K562 (cell line): Measurements from ENCODE around the gene FOSL1. TPM values are rescaled to one million over a fixed set of nuclear protein-coding genes. Genes with fewer than 3 reads are reported as not detected.

Source experiments
- DPF2 ChIP-seq: fragments of 450-650 bp; IDR thresholded peaks from 2 replicates; pipeline ENCODE4 v1.6.1; 2016
- HDGF ChIP-seq: fragments of 450-650 bp; IDR thresholded peaks from 2 replicates; pipeline ENCODE4 v1.6.1; 2016
- HNRNPK ChIP-seq: fragments of 200-400 bp; formaldehyde crosslinking; IDR thresholded peaks from one replicate; pipeline ENCODE4 v1.6.1; 2018; ENCODE audit warnings: mild to moderate bottlenecking, low read depth, low read length; ENCODE audit not compliant: poor library complexity, severe bottlenecking
- NCOR1 ChIP-seq: fragments of 450-650 bp; IDR thresholded peaks from 2 replicates; pipeline ENCODE4 v1.6.1; 2016; ENCODE audit warnings: mild to moderate bottlenecking, moderate library complexity
- PCBP1 ChIP-seq: fragments of 200-400 bp; formaldehyde crosslinking; IDR thresholded peaks from 2 replicates; pipeline ENCODE4 v1.6.1; 2018; ENCODE audit warnings: mild to moderate bottlenecking, low read depth, low read length; ENCODE audit not compliant: poor library complexity, severe bottlenecking
- PHF21A ChIP-seq: fragments of 450-650 bp; IDR thresholded peaks from 2 replicates; pipeline ENCODE4 v1.6.1; 2017; ENCODE audit warnings: low read depth, borderline replicate concordance
- RBFOX2 ChIP-seq: fragments of 200-400 bp; formaldehyde crosslinking; IDR thresholded peaks from 2 replicates; pipeline ENCODE4 v1.6.1; 2017; ENCODE audit warnings: low read depth, mild to moderate bottlenecking, low read length, moderate library complexity
- SMARCE1 ChIP-seq: fragments of 450-650 bp; IDR thresholded peaks from 2 replicates; pipeline ENCODE4 v1.7.1; 2016; ENCODE audit warnings: mild to moderate bottlenecking
- SRSF7 ChIP-seq: fragments of 200-400 bp; formaldehyde crosslinking; optimal IDR thresholded peaks from 2 replicates; pipeline ENCODE3; 2017; ENCODE audit warnings: mild to moderate bottlenecking, low read depth, low read length
- ZNF121 ChIP-seq: sonication (generic); formaldehyde crosslinking; conservative IDR thresholded peaks from 2 replicates; pipeline ENCODE4 v1.8.0; 2022; ENCODE audit warnings: missing genetic modification reagents
- ZSCAN29 ChIP-seq: fragments of 450-650 bp; IDR thresholded peaks from 2 replicates; pipeline ENCODE4 v1.6.1; 2017
- polyA plus RNA-seq, 8 experiments: library from polyadenylated mRNA; depleted of rRNA in 4 of 8; stranded (reverse) in 5 of 8; unstranded in 3 of 8; fragments of >200 nt; fragmentation: Nextera tagmentation in 2 of 8; fragmentation: Illumina TruSeq in 1 of 8; extraction: Ambion mirVana in 2 of 8; extraction: Trizol in 1 of 8; gene quantifications; 2 replicates each; pipeline versions ENCODE4 v1.2.1 to v1.2.3, GENCODE V29; 2011 to 2014; ENCODE audit warnings: inconsistent platforms in 1 of 8, missing spikeins in 1 of 8
- total RNA-seq, 7 experiments: library from RNA; depleted of rRNA in 6 of 7; stranded (reverse); fragments of >200 nt in 6 of 7; fragmentation: Illumina TruSeq in 2 of 7; extraction: Trizol in 2 of 7; gene quantifications; 2 replicates each; pipeline versions ENCODE4 v1.2.1 to v1.2.3, GENCODE V29; 2011 to 2021; ENCODE audit warnings: low replicate concordance in 1 of 7
- TF ChIP-seq, protein P1 (sequence below): fragments of 450-650 bp; IDR thresholded peaks from 2 replicates; pipeline ENCODE4 v1.6.1; 2014; ENCODE audit warnings: low read depth, mild to moderate bottlenecking, moderate library complexity, borderline replicate concordance
- TF ChIP-seq, protein P2 (sequence below): fragments of 200-800 bp; sonication (Bioruptor generic); IDR thresholded peaks from 2 replicates; pipeline ENCODE4 v1.6.1; 2017; ENCODE audit warnings: missing genetic modification characterization, missing compliant biosample characterization
- TF ChIP-seq, protein P3 (sequence below): sonication (generic); formaldehyde crosslinking; IDR thresholded peaks from 2 replicates; pipeline ENCODE4 v1.8.1; 2022; ENCODE audit warnings: missing genetic modification reagents
- TF ChIP-seq, protein P4 (sequence below), 2 experiments: IDR thresholded peaks; 2 replicates each; pipeline ENCODE4 v1.6.1; 2012; ENCODE audit warnings: improper control_type of control experiment in 2 of 2, low read depth in 2 of 2, low read length in 2 of 2, borderline replicate concordance in 1 of 2
- TF ChIP-seq, protein P5 (sequence below): fragments of 250-450 bp; sonication (Bioruptor Pico); IDR thresholded peaks from 2 replicates; pipeline ENCODE4 v1.9.0; 2021; ENCODE audit warnings: mild to moderate bottlenecking, inconsistent platforms
- TF ChIP-seq, protein P6 (sequence below), 2 experiments: fragments of 150-350 bp in 1 of 2; IDR thresholded peaks; 2 replicates each; pipeline ENCODE4 v1.6.1; 2012 to 2016; ENCODE audit warnings: low read depth in 2 of 2, low read length in 2 of 2, mild to moderate bottlenecking in 1 of 2, moderate library complexity in 1 of 2

FOSL1 gene
- total and polyA plus RNA-seq, 9 of the 15 experiments (the other 6 are each of a cell fraction or from before 2014, with no cell fraction given), result 3.5 to 39.6 (median 10.0) TPM

DNA sequence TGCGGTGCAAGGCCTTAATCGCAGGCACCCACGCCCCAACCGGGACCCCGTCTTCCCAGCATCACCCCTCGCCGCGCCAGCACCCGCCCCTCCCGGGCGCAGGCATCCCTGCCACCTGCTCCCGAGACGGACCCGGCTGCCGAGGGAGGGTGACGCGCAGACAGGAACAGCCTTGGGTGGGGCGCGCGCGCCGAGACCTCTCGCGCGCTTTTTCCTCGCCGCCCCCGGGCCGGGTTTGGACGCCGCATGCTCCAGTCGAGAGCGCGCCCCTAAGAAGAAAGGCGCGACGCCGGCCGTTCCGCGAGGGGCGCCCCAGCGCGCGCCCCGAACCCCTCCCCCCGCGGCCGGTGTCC lies 42.7 kb downstream of the FOSL1 start (continued):
- TF ChIP-seq, protein P1, sequence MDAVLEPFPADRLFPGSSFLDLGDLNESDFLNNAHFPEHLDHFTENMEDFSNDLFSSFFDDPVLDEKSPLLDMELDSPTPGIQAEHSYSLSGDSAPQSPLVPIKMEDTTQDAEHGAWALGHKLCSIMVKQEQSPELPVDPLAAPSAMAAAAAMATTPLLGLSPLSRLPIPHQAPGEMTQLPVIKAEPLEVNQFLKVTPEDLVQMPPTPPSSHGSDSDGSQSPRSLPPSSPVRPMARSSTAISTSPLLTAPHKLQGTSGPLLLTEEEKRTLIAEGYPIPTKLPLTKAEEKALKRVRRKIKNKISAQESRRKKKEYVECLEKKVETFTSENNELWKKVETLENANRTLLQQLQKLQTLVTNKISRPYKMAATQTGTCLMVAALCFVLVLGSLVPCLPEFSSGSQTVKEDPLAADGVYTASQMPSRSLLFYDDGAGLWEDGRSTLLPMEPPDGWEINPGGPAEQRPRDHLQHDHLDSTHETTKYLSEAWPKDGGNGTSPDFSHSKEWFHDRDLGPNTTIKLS, result no peak
- TF ChIP-seq, protein P2, sequence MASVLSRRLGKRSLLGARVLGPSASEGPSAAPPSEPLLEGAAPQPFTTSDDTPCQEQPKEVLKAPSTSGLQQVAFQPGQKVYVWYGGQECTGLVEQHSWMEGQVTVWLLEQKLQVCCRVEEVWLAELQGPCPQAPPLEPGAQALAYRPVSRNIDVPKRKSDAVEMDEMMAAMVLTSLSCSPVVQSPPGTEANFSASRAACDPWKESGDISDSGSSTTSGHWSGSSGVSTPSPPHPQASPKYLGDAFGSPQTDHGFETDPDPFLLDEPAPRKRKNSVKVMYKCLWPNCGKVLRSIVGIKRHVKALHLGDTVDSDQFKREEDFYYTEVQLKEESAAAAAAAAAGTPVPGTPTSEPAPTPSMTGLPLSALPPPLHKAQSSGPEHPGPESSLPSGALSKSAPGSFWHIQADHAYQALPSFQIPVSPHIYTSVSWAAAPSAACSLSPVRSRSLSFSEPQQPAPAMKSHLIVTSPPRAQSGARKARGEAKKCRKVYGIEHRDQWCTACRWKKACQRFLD (CRISPR knock-in tag), result no peak
- no peak for TF ChIP-seq SMARCE1
- no peak for TF ChIP-seq PHF21A
- peak; percentile 66 for TF ChIP-seq PCBP1
- TF ChIP-seq, protein P3, sequence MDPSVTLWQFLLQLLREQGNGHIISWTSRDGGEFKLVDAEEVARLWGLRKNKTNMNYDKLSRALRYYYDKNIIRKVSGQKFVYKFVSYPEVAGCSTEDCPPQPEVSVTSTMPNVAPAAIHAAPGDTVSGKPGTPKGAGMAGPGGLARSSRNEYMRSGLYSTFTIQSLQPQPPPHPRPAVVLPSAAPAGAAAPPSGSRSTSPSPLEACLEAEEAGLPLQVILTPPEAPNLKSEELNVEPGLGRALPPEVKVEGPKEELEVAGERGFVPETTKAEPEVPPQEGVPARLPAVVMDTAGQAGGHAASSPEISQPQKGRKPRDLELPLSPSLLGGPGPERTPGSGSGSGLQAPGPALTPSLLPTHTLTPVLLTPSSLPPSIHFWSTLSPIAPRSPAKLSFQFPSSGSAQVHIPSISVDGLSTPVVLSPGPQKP (CRISPR knock-in tag), result no peak
- no peak for TF ChIP-seq DPF2
- TF ChIP-seq, protein P4, sequence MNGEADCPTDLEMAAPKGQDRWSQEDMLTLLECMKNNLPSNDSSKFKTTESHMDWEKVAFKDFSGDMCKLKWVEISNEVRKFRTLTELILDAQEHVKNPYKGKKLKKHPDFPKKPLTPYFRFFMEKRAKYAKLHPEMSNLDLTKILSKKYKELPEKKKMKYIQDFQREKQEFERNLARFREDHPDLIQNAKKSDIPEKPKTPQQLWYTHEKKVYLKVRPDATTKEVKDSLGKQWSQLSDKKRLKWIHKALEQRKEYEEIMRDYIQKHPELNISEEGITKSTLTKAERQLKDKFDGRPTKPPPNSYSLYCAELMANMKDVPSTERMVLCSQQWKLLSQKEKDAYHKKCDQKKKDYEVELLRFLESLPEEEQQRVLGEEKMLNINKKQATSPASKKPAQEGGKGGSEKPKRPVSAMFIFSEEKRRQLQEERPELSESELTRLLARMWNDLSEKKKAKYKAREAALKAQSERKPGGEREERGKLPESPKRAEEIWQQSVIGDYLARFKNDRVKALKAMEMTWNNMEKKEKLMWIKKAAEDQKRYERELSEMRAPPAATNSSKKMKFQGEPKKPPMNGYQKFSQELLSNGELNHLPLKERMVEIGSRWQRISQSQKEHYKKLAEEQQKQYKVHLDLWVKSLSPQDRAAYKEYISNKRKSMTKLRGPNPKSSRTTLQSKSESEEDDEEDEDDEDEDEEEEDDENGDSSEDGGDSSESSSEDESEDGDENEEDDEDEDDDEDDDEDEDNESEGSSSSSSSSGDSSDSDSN (IDR thresholded peaks at IDR 0.05; ENCODE audit: borderline replicate concordance in 1 of 2, low read depth in 2 of 2, low read length in 2 of 2), result no peak
- no peak for TF ChIP-seq HNRNPK
- TF ChIP-seq, protein P5, sequence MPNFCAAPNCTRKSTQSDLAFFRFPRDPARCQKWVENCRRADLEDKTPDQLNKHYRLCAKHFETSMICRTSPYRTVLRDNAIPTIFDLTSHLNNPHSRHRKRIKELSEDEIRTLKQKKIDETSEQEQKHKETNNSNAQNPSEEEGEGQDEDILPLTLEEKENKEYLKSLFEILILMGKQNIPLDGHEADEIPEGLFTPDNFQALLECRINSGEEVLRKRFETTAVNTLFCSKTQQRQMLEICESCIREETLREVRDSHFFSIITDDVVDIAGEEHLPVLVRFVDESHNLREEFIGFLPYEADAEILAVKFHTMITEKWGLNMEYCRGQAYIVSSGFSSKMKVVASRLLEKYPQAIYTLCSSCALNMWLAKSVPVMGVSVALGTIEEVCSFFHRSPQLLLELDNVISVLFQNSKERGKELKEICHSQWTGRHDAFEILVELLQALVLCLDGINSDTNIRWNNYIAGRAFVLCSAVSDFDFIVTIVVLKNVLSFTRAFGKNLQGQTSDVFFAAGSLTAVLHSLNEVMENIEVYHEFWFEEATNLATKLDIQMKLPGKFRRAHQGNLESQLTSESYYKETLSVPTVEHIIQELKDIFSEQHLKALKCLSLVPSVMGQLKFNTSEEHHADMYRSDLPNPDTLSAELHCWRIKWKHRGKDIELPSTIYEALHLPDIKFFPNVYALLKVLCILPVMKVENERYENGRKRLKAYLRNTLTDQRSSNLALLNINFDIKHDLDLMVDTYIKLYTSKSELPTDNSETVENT, result no peak
- peak; percentile 73 for TF ChIP-seq SRSF7
- TF ChIP-seq NCOR1, result no peak
- TF ChIP-seq RBFOX2, result peak; percentile 96
- TF ChIP-seq ZNF121 (CRISPR knock-in tag), result no peak
- TF ChIP-seq, protein P6, sequence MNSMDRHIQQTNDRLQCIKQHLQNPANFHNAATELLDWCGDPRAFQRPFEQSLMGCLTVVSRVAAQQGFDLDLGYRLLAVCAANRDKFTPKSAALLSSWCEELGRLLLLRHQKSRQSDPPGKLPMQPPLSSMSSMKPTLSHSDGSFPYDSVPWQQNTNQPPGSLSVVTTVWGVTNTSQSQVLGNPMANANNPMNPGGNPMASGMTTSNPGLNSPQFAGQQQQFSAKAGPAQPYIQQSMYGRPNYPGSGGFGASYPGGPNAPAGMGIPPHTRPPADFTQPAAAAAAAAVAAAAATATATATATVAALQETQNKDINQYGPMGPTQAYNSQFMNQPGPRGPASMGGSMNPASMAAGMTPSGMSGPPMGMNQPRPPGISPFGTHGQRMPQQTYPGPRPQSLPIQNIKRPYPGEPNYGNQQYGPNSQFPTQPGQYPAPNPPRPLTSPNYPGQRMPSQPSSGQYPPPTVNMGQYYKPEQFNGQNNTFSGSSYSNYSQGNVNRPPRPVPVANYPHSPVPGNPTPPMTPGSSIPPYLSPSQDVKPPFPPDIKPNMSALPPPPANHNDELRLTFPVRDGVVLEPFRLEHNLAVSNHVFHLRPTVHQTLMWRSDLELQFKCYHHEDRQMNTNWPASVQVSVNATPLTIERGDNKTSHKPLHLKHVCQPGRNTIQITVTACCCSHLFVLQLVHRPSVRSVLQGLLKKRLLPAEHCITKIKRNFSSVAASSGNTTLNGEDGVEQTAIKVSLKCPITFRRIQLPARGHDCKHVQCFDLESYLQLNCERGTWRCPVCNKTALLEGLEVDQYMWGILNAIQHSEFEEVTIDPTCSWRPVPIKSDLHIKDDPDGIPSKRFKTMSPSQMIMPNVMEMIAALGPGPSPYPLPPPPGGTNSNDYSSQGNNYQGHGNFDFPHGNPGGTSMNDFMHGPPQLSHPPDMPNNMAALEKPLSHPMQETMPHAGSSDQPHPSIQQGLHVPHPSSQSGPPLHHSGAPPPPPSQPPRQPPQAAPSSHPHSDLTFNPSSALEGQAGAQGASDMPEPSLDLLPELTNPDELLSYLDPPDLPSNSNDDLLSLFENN (IDR thresholded peaks at IDR 0.05; ENCODE audit: low read depth in 2 of 2, low read length in 2 of 2), result no peak
- TF ChIP-seq HDGF, result no peak
- TF ChIP-seq ZSCAN29, result no peak
